ENCODE data around the gene CRY2.

DNA sequence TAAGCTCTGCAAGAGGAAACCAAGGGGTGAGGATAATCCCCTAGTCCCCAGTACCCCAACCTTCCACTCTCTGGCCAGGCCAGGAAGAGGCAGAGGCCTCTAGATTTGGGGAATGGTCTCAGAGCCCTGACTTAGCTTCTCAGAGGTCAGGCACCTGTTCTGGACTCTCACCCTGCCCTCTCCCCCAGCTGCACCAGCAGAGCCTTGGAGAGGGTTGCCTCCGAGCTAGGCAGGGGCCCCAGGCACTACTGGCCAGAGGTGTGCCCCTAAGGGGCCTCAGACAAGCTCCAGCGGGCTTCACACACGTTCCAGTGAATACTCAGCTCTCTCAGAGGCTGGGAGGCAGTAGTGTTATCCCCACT is 51.8 kb downstream of the CRY2 start:
- TF ChIP-seq YY1 (IDR thresholded peaks at IDR 0.05) (no peak), HNF4A (conservative IDR thresholded peaks at IDR 0.05) (no peak), EGR1 (IDR thresholded peaks at IDR 0.05; ENCODE audit: low read depth in 2 of 2) (no peak), FOXA1 (IDR thresholded peaks at IDR 0.05) (no peak), RXRA (IDR thresholded peaks at IDR 0.05) (no peak)
- TF ChIP-seq, protein P1, sequence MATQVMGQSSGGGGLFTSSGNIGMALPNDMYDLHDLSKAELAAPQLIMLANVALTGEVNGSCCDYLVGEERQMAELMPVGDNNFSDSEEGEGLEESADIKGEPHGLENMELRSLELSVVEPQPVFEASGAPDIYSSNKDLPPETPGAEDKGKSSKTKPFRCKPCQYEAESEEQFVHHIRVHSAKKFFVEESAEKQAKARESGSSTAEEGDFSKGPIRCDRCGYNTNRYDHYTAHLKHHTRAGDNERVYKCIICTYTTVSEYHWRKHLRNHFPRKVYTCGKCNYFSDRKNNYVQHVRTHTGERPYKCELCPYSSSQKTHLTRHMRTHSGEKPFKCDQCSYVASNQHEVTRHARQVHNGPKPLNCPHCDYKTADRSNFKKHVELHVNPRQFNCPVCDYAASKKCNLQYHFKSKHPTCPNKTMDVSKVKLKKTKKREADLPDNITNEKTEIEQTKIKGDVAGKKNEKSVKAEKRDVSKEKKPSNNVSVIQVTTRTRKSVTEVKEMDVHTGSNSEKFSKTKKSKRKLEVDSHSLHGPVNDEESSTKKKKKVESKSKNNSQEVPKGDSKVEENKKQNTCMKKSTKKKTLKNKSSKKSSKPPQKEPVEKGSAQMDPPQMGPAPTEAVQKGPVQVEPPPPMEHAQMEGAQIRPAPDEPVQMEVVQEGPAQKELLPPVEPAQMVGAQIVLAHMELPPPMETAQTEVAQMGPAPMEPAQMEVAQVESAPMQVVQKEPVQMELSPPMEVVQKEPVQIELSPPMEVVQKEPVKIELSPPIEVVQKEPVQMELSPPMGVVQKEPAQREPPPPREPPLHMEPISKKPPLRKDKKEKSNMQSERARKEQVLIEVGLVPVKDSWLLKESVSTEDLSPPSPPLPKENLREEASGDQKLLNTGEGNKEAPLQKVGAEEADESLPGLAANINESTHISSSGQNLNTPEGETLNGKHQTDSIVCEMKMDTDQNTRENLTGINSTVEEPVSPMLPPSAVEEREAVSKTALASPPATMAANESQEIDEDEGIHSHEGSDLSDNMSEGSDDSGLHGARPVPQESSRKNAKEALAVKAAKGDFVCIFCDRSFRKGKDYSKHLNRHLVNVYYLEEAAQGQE (IDR thresholded peaks at IDR 0.05): no peak
- TF ChIP-seq, protein P2, sequence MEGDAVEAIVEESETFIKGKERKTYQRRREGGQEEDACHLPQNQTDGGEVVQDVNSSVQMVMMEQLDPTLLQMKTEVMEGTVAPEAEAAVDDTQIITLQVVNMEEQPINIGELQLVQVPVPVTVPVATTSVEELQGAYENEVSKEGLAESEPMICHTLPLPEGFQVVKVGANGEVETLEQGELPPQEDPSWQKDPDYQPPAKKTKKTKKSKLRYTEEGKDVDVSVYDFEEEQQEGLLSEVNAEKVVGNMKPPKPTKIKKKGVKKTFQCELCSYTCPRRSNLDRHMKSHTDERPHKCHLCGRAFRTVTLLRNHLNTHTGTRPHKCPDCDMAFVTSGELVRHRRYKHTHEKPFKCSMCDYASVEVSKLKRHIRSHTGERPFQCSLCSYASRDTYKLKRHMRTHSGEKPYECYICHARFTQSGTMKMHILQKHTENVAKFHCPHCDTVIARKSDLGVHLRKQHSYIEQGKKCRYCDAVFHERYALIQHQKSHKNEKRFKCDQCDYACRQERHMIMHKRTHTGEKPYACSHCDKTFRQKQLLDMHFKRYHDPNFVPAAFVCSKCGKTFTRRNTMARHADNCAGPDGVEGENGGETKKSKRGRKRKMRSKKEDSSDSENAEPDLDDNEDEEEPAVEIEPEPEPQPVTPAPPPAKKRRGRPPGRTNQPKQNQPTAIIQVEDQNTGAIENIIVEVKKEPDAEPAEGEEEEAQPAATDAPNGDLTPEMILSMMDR (IDR thresholded peaks at IDR 0.05; ENCODE audit: low read depth, low read length, missing input control): no peak
- TF ChIP-seq, protein P3, sequence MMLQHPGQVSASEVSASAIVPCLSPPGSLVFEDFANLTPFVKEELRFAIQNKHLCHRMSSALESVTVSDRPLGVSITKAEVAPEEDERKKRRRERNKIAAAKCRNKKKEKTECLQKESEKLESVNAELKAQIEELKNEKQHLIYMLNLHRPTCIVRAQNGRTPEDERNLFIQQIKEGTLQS (IDR thresholded peaks at IDR 0.05): no peak
- TF ChIP-seq, protein P4, sequence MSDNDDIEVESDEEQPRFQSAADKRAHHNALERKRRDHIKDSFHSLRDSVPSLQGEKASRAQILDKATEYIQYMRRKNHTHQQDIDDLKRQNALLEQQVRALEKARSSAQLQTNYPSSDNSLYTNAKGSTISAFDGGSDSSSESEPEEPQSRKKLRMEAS (IDR thresholded peaks at IDR 0.05): no peak

All from liver (tissue), 3 donors.